Astrocyte (in vitro differentiated cells and primary cell): Measurements from ENCODE around the gene ARPC4. TPM values are rescaled to one million over a fixed set of nuclear protein-coding genes. Genes with fewer than 3 reads are reported as not detected.

Experiments used
- DNase-seq: peaks from one replicate; pipeline ENCODE4 v3.0.0-alpha.2; 2010; ENCODE audit warnings: low read depth
- FAIRE-seq: peaks from 2 replicates; lab custom pipeline; 2011; peaks lifted over from hg19 to GRCh38; lab: Jason Lieb, UNC
- H2AFZ ChIP-seq: 2 replicates; pipeline ENCODE4 v1.6.0; 2012; ENCODE audit warnings: low read depth, low read length, inconsistent platforms
- H3K27ac ChIP-seq: 2 replicates; pipeline ENCODE4 v1.5.1; 2011; ENCODE audit warnings: low read depth, low read length, inconsistent platforms
- H3K27me3 ChIP-seq: 2 replicates; pipeline ENCODE4 v1.6.0; 2011; ENCODE audit warnings: low read length, inconsistent platforms; ENCODE audit not compliant: insufficient read depth
- H3K36me3 ChIP-seq: 2 replicates; pipeline ENCODE4 v1.5.1; 2011; ENCODE audit warnings: low read length, inconsistent platforms; ENCODE audit not compliant: insufficient read depth
- H3K4me1 ChIP-seq: 2 replicates; pipeline ENCODE4 v1.5.1; 2011; ENCODE audit warnings: low read length, inconsistent platforms; ENCODE audit not compliant: insufficient read depth
- H3K4me2 ChIP-seq: 2 replicates; pipeline ENCODE4 v1.6.0; 2012; ENCODE audit warnings: low read length, inconsistent platforms
- H3K4me3 ChIP-seq: 2 replicates; pipeline ENCODE4 v1.5.1; 2011; ENCODE audit warnings: low read depth, mild to moderate bottlenecking, low read length, inconsistent platforms; ENCODE audit not compliant: insufficient read depth
- H3K79me2 ChIP-seq: 2 replicates; pipeline ENCODE4 v1.6.0; 2012; ENCODE audit warnings: mild to moderate bottlenecking, low read length, inconsistent platforms; ENCODE audit not compliant: insufficient read depth
- H3K9ac ChIP-seq: 2 replicates; pipeline ENCODE4 v1.6.0; 2012; ENCODE audit warnings: mild to moderate bottlenecking, low read length, inconsistent platforms
- H3K9me3 ChIP-seq: 2 replicates; pipeline ENCODE4 v1.5.1; 2012; ENCODE audit warnings: low read depth, mild to moderate bottlenecking, low read length, inconsistent platforms; ENCODE audit not compliant: insufficient read depth
- H4K20me1 ChIP-seq: 2 replicates; pipeline ENCODE4 v1.6.0; 2012; ENCODE audit warnings: low read length, inconsistent platforms; ENCODE audit not compliant: insufficient read depth
- H3K27ac Mint-ChIP-seq: one replicate; pipeline ENCODE4 v1.8.0; 2021; ENCODE audit warnings: mild to moderate bottlenecking, mixed read lengths; ENCODE audit not compliant: unreplicated experiment
- H3K27me3 Mint-ChIP-seq: one replicate; pipeline ENCODE4 v1.8.0; 2021; ENCODE audit warnings: low read depth, mixed read lengths; ENCODE audit not compliant: unreplicated experiment
- H3K36me3 Mint-ChIP-seq: one replicate; pipeline ENCODE4 v1.8.0; 2021; ENCODE audit warnings: low read depth, mixed read lengths; ENCODE audit not compliant: unreplicated experiment
- H3K4me1 Mint-ChIP-seq: one replicate; pipeline ENCODE4 v1.8.0; 2021; ENCODE audit warnings: low read depth, mixed read lengths; ENCODE audit not compliant: unreplicated experiment
- H3K4me3 Mint-ChIP-seq: one replicate; pipeline ENCODE4 v1.8.0; 2021; ENCODE audit warnings: mild to moderate bottlenecking, moderate library complexity, mixed read lengths; ENCODE audit not compliant: unreplicated experiment
- H3K9me3 Mint-ChIP-seq: one replicate; pipeline ENCODE4 v1.8.0; 2021; ENCODE audit warnings: mild to moderate bottlenecking, mixed read lengths; ENCODE audit not compliant: unreplicated experiment
- EZH2 ChIP-seq: IDR thresholded peaks from 2 replicates; pipeline ENCODE4 v1.6.1; 2012; ENCODE audit warnings: mild to moderate bottlenecking, low read length, inconsistent platforms; ENCODE audit not compliant: insufficient read depth
- total RNA-seq: library from RNA; stranded (reverse); gene quantifications from 2 replicates; pipeline ENCODE4 v1.2.1, GENCODE V29; 2021
- TF ChIP-seq, protein P1 (sequence below): IDR thresholded peaks from 2 replicates; pipeline ENCODE4 v1.5.1; 2011; ENCODE audit warnings: low read depth, mild to moderate bottlenecking, inconsistent platforms, low read length, moderate library complexity; ENCODE audit not compliant: insufficient read depth

Gene ARPC4
- total RNA-seq, 1 donor from 2014 or later: 205 TPM

DNA sequence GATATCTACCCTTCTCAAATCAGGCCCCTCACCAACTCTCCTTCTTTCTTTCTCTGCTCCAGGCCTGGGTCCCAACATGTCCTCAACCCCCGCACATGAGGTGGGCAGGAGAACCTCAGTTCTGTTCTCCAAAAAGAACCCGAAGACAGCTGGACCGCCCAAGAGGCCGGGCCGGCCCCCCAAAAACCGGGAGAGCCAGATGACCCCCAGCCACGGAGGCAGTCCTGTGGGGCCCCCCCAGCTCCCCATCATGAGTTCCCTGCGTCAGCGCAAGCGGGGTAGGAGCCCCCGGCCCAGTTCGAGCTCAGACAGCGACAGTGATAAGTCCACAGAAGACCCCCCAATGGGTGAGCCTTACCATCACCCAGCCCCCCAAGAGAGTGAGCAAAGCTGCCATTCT is 48.7 kb upstream of the ARPC4 start:
- FAIRE-seq: no peak
- no peaks in the 10 kb centered on the region for H3K9me3 Mint-ChIP-seq
- Histone ChIP-seq H3K4me3 (no peak overlapping the region), H3K4me2 (no peak overlapping the region), H2AFZ (no peak overlapping the region), H4K20me1 (peaks cover 39% of the 10 kb centered on the region), H3K79me2 (peaks cover 13% of the 10 kb centered on the region), H3K9ac (no peak overlapping the region), H3K27me3 (no peaks in the 10 kb centered on the region), H3K27ac (no peak overlapping the region), H3K36me3 (peaks cover 72% of the 10 kb centered on the region), H3K9me3 (no peaks in the 10 kb centered on the region), H3K4me1 (peaks cover 19% of the 10 kb centered on the region)
- H3K4me1 Mint-ChIP-seq: peaks cover 21% of the 10 kb centered on the region
- H3K27ac Mint-ChIP-seq: no peak overlapping the region
- no peak for DNase-seq
- no peaks in the 10 kb centered on the region for H3K27me3 Mint-ChIP-seq
- peaks cover 28% of the 10 kb centered on the region for H3K36me3 Mint-ChIP-seq
- no peak overlapping the region for H3K4me3 Mint-ChIP-seq
- no peak for TF ChIP-seq EZH2
- TF ChIP-seq, protein P1, sequence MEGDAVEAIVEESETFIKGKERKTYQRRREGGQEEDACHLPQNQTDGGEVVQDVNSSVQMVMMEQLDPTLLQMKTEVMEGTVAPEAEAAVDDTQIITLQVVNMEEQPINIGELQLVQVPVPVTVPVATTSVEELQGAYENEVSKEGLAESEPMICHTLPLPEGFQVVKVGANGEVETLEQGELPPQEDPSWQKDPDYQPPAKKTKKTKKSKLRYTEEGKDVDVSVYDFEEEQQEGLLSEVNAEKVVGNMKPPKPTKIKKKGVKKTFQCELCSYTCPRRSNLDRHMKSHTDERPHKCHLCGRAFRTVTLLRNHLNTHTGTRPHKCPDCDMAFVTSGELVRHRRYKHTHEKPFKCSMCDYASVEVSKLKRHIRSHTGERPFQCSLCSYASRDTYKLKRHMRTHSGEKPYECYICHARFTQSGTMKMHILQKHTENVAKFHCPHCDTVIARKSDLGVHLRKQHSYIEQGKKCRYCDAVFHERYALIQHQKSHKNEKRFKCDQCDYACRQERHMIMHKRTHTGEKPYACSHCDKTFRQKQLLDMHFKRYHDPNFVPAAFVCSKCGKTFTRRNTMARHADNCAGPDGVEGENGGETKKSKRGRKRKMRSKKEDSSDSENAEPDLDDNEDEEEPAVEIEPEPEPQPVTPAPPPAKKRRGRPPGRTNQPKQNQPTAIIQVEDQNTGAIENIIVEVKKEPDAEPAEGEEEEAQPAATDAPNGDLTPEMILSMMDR: no peak

DNA sequence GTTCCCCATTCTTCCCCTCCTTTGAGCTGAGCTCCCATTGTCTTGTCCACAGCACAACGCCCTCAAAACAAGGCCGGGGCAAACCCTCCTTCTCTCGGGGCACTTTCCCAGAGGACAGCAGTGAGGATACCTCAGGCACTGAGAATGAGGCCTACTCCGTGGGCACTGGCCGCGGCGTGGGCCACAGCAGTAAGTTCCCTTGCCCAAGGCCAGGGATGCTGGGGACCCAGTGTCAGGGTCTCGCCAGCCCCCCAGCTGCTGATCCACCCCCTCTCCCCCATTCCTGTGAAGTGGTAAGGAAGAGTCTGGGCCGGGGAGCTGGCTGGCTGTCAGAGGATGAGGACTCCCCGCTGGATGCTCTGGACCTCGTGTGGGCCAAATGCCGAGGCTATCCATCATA is 47.4 kb upstream of the ARPC4 start:
- Mint-ChIP-seq H3K27ac (no peak overlapping the region), H3K4me1 (peaks cover 24% of the 10 kb centered on the region), H3K4me3 (no peak overlapping the region), H3K27me3 (no peaks in the 10 kb centered on the region), H3K9me3 (no peaks in the 10 kb centered on the region), H3K36me3 (peaks cover 31% of the 10 kb centered on the region)
- Histone ChIP-seq H3K27me3 (no peaks in the 10 kb centered on the region), H3K27ac (no peak overlapping the region), H3K4me1 (peaks cover 27% of the 10 kb centered on the region), H3K4me2 (no peak overlapping the region), H4K20me1 (peaks cover 25% of the 10 kb centered on the region), H3K9ac (no peak overlapping the region), H3K9me3 (no peaks in the 10 kb centered on the region), H3K4me3 (no peak overlapping the region), H2AFZ (no peak overlapping the region), H3K79me2 (peaks cover 6% of the 10 kb centered on the region), H3K36me3 (peaks cover 61% of the 10 kb centered on the region)
- no peak for DNase-seq
- FAIRE-seq: no peak
- TF ChIP-seq EZH2: no peak
- TF ChIP-seq, protein P1: no peak

DNA sequence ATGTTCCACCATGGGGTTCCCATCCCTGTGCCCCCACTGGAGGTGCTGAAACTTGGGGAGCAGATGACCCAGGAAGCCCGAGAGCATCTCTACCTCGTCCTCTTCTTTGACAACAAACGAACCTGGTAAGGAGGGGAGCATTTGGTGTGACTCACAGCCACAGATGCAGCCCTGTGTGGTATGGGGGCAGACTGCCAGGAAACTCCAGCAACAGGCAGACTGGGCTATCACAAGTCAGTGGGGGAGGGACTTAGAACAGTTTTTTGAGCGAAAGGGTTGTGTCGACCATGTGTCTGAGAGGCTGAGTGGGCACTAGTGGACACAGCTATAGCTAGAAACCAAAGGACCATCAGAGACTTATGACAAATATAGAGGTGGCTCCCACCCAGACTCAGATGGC is 46.6 kb upstream of the ARPC4 start:
- Histone ChIP-seq H3K9ac (no peak overlapping the region), H3K4me3 (no peak overlapping the region), H3K27ac (peak overlapping the region; percentile 16), H3K9me3 (no peaks in the 10 kb centered on the region), H3K4me2 (peak overlapping the region; percentile 38), H3K27me3 (no peaks in the 10 kb centered on the region), H3K4me1 (peaks cover 33% of the 10 kb centered on the region), H4K20me1 (peaks cover 18% of the 10 kb centered on the region), H3K36me3 (peaks cover 54% of the 10 kb centered on the region), H3K79me2 (peaks cover 12% of the 10 kb centered on the region), H2AFZ (no peak overlapping the region)
- peak; percentile 88 for DNase-seq
- Mint-ChIP-seq H3K27ac (no peak overlapping the region), H3K4me1 (peaks cover 27% of the 10 kb centered on the region), H3K4me3 (peak overlapping the region; percentile 43), H3K27me3 (no peaks in the 10 kb centered on the region), H3K36me3 (peaks cover 31% of the 10 kb centered on the region), H3K9me3 (no peaks in the 10 kb centered on the region)
- no peak for FAIRE-seq
- TF ChIP-seq, protein P1: no peak
- no peak for TF ChIP-seq EZH2
